GM21529 (cell line): ENCODE results near the gene MIGA2.

Experiments used
- ATAC-seq: cut with Tn5 transposase; IDR thresholded peaks from one replicate; pipeline ENCODE4 v1.9.1; 2021; ENCODE audit not compliant: unreplicated experiment

MIGA2 gene

DNA sequence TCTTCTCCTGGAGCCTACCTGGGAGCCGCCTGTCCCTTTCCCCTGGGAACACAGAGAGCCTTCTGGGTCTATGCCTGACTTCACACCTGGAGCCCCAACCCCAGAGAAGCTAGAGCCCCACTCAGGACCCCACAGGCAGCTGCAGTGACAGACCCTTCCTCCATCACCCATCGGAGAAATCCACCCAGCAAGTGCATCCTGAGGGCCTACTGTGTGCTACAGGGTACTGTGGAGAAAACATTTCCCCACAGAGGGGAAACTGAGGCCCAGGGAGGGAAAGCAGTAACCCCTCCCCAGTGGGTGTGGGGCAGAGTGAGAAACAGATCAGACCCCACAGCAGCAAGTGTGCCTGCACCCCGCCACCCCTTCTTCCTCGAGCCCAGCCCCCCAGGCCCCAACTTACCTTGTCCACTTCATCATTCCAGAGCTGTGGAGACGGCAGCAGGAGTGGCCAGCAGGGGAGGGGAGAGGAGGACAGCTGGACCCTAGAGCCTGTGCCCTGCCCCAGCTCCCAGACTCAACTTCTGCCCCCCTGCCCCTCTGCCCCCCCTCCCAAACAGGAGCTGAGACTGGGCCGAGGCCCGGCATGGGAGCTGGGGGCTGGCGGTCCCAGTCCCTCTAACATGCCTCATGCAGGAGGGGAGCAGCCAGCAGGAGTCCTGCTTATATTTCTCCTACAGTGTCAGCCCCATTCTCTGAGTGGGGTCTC, 26.0 kb upstream of the MIGA2 start:
- ATAC-seq, result no peak

DNA sequence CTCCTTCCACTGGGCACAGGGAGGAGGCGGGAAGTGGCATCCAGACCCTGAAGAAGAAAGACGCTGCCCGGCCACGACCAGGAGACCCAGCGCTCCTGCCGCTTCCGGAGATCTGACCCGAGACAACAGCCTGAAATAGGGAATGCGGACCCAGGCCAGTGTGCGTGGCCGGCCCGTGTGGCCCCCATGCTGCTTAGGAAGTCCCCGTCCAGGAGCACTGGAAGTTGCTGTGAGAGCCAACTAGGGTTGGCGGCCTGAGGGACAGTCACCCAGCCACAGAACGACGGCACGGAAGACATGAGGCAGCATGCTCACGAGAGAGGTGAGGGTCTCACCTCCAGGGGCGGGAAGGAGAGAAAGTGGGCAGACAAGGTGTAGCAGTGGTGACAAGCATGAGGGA, 25.3 kb upstream of the MIGA2 start:
- no peak for ATAC-seq

DNA sequence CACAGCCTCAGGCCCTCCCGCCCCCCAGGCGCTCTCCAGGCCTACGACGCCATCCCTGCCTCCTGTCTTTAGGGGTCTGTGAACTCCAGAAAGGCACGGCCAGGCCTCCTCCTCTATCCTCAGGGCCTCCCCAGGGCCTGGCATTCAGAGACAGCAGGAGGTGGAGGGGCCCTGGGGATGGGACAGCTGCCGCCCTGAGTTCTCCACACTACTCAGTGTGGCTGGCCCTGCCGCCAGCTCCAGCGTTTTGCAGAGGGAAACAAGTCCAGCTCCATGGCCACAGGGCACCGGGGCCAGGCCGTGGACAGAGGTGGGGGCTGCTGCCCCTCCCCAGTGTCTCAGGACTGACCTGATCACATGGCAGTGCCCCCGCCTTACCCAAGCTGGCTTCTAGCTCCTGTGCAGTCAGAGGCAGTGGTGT, 24.7 kb upstream of the MIGA2 start:
- no peak for ATAC-seq

DNA sequence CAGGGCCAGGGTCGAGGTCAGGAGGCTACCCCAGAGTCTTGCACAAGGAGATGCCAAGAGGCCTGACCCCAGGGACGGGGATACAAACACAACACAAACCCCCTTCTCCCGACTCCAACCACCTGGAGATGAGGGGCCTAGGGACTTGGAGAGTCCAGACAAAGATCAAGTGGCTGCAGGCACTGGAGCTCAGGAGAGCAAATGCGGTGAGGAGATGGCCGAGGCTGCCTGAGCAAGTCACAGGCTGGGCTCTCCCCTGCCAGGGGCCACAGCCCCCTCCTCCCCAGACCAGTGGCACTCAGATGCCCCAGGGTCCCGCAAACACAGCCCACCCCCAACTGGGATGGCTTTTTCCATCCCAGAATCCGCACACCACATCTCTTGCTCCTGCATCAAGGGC, 24.1 kb upstream of the MIGA2 start:
- no peak for ATAC-seq

DNA sequence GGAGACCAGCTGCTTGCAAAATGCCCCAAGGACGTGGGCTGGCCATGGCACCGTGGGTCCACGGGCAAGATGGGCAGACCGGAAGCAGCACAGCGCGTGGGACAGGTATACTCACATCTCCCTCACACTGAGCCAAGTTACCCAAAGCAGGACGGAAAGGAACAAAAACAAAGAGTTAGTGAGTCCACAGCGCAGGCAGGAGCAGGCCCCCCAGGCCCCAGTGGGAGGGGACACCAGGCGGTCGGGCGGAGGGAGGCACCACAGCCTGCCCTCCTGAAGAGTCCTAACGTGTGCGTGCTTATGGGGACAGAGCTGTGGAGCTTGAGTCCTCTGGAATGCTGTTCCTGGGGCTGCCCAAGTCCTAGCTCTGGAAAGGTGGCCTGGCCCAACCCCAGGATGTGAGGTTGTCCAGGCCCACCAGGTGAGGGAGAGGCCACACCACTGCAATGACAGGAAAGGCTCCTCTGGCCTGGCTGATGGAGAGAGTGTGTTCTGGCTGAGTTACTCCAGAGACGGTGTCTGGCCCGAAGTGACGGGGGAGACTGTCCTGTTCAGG, 23.5 kb upstream of the MIGA2 start:
- no peak for ATAC-seq

DNA sequence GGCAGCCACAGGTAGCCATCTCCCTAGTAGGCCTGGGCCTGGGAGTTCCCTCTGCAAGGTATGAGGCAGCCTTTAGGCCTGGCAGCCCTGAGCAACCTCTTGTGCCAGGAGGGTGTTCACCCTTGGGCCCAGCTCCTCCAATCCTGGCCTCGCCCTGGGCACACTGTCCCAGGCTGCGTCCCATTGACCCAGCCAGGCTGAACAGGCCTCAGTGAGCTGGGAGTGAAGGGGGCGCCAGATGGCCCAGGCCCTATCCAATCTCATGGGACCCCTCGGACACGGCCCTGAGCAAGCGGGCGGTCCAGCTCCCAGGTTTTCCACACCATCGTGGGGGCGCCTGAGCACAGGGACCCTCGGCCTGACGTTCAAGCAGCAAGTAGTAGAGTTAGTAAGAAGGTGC, 22.8 kb upstream of the MIGA2 start:
- ATAC-seq, result no peak

DNA sequence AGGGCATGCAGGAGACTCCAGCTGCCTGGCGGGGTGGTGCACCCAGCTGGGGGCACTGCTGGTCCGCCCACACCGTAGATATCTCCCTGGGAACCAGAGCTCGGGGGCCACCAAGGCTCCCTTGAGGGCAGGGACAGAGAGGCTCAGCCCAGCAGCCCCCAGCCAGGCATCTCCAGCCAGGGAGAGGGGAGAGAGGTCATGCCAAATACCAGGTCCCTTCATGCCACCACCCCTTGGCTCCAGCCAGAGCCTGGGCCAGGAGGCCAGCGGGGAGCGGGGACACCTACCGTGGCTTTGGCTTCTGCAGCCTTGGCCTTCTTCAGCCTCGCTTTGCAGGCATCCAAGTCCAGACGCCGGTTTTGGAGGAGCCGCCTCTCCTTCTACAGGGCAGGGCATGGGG, 22.3 kb upstream of the MIGA2 start:
- ATAC-seq, result no peak

DNA sequence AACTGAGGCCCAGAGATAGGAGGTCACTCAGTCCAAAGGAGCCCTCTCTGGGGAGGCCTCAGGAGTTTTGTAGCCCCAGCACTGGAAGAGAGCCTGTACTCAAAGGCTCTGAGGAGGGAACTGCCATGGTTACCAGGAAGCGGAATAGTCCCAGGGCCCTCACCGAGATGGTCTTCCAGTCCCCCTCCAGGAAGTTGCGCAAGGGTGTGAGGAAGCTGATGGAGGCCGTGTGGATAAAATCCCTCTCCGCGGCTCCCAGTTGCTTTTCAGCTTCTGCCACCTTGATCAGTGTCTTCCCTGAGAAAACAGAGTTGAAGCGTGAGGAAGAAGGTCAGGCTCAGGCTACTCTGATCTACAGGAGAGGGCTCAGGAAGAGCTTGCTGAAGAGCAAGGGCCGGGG, 21.8 kb upstream of the MIGA2 start:
- ATAC-seq, result no peak

DNA sequence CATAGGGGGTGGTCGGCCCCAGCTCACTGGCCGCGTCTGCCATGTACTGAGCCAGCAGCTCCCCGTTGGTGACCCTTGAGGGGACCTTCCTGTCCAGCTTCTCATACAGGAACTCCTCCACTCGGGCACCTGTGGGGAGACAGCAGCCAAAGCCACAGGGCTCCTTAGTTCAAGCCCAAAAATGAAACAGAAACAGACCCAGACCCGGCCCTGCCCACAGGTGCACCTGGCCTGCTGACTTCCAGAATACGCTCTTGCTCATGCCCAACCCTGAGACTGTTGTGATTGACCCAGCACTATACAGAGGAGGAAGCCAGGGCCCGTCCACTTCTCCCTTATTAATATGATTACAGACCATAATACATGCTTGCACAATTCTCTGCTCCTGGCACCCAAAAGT, 15.3 kb upstream of the MIGA2 start:
- peak; percentile 88 for ATAC-seq

DNA sequence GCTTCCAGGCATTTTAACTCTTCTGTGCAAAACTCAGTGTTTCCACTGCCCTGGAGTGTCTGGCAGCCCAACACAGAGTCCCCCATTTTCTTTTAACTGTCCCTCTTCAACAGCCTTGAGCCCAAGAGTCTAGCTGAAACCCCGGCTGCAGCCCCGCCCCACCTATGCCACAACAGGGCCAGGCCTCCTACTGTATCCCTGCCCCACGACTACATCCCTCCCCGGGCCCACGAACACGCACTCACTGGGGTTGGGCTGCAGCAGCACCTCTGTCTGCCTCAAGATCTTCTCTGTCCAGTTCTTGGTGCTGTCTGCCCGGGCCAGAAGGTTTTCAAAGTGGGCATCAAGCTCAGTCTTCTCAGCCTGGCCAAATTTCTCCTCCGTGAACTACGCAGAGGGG, 14.4 kb upstream of the MIGA2 start:
- ATAC-seq, result no peak

DNA sequence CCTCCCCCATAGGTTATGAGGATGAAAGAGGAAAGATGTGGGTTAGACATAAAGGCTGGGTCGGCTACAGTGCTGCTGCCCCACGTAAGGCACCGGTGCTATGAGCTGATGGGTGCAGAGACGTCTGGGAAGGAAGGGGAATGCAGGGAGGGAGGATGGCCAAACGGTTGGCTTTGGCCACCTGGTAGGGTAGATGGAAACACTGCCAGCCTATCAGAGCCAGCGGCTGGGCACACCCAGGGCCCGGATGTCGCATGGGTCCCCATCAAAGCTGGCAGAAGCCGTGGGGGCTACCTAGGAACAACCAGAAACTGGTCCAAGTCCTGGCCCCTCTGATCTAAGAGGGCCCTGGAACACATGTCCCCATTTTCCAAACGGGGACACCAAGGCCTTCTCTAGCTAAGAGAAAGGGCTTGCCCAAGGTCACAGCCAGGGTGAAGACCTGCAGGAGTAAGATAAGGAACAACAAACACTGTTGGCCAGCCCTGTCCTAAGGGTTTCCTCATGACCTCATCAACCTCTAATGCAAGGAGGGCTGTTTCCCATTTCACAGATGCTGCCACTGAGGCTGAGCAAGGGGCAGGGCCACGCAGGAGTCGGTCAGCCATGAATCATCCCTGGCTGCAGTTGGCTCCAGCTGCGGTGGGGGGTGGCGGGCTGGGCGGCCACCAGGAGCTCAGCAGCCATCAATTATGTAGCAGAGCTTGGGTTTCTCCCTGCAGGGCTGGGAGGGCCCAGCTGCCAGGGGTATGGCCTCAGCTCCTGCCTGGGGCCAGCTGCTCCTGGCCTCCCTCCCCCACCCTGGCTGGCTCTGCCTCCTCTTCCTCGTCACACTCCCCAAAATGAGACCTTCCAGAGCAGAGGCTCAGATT, 13.2 kb upstream of the MIGA2 start:
- no peak for ATAC-seq

DNA sequence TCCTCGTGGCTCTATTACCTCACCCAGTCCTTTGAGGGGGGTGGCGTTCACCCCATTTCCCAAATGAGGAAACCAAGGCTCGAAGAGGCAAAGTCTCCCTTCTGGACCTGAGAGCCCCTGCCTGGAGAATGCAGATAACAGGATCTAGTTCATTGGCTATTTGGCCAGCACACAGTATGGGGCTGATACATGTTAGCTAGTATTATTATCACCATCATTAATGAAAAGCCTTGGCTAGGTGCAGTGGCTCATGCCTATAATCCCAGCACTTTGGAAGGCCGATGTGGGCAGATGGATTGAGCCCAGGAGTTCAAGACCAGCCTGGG, 12.6 kb upstream of the MIGA2 start:
- ATAC-seq, result no peak

DNA sequence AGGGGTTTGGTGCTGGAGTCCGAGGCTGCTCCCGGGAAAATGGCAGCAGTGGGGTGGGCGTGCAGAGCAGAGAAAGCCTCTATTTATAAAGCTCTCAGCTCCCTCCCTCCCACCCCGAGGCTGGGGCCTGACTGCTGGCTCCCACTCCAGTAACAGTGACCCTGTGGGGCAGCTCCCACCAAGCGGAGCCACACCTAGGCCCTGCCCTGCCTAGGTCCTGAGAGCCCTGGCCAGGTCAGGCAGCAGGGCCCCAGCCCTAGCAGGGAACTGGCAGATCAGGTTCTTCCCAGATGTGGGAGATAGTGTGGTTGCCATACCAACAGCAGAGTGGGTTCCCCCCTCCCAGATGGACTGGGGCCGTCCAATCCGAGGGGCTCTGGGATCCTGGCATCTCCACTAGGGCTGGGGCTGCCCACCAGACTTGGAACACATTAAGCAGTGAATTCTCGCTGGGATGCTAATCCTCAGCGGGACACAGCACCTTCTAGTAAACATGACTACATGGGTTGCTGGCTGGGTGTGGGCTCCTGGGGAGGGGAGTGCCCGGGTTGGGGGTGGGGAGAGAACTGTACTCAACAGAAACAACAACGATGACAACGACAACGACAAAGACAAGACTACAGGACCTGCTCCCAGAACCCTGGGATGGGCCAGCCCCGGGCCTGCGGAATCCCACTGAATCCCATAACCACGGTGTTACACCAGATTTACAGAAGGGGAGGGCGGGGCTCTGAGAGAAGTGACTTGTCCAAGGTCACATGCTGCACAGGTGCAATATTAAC, 9.8 kb upstream of the MIGA2 start:
- ATAC-seq, result no peak

DNA sequence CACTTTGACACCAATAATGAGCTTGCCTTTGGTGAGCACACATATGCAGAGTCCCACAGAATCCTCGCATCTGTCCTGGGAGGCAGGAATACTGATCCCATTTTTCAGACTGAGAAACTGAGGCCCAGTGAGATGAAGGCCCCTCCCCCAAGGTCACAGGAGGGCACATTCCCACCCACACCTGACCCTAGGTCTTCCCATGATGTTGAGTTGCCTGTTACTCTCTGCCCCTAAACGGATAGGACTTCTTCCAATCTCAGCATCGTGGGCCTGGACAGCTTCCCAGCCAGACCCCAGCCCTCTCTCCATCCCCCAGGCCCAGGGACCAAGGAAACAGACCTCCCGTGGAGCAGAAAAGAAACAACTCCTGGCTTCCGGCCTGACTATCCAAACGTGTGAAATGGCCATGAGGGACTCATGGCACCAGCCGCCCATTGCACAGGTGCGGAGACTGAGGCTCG, 9.2 kb upstream of the MIGA2 start:
- ATAC-seq, result peak; percentile 12

DNA sequence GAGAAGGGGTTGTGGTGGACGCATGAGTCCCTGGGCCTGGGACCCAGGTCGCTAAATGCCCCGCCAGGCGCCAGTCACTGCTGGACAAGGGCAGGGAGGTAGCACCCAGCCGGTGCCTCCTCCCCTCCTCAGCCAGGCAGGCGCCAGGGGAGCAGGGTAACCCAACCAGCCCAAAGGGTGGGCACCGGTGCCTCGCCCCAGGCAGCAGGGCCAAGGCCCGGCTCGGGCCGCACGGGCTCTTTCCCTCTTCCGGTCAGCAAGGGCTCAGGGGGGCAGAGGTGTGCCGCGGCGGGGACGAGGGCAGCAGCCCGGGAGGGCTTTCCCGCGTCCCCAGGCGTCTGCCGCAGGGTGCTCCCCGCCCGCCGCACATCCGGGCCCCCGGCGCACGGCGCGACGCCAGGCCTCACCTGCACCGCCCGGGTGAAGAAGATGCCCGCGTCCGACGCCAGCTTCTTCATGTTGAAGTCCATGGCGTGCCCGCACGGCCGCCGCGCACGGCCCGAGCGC, 8.7 kb upstream of the MIGA2 start:
- ATAC-seq, result peak; percentile 37

DNA sequence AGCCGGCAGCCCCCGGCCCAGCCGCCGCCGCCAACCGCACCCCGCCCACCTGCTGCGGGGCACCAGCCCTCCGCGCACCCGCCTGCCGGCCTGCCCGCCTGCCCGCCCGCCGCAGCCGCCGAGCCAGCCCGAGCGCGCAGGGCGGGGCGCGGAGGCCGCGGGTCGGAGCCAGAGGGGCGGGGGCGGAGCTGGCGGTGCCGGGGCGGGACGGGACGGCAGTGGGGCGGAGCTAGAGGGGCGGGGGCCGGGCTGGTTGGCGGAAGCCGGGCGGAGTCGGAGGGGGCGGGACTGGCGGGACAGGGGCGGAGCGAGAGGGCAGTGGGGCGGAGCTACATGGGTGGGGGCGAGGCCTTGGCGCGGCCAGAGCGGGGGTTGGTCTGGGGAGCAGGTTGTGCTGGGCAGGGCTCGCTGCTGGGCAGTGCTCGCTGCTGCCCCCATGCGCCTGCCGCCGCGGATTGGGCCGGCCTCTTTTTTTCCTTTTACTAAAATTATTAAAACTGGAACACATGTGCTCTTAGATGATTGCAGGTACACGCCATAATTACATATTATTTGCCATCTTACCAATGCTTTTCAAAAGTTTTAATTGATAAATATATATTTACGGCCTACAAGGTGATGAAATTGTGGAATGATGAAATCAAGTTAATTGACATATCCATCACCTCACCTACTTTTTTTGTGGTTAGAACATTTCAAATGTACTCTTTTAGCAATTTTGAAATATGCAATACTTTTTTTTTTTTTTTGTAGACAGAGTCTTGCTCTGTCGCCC, 8.0 kb upstream of the MIGA2 start, which contains the start of gene SH3GLB2:
Gene SH3GLB2 (minus strand): TSS at position 140 of the 775 bp plus-strand sequence. CDS start 177 bp downstream, outside the sequence.
- peak; percentile 72 for ATAC-seq

DNA sequence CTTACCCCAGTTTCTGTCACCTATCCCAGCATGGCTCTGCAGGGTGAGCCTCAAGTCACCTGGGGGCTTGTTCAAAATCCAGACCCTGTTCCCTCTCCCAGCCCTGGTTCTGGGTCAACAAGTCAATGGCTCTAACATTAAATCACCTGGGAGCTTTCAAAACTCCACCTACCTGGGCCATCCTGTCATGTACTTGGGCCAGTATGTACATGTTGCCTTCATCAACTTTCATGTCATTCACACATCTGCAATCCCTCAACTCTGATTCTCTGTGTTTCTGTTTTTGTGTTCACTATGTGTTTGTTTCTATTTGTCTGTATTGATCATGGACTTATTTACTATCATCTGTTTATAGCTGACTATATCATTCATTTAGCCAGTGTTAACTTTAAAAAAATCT, 6.2 kb upstream of the MIGA2 start:
- no peak for ATAC-seq

DNA sequence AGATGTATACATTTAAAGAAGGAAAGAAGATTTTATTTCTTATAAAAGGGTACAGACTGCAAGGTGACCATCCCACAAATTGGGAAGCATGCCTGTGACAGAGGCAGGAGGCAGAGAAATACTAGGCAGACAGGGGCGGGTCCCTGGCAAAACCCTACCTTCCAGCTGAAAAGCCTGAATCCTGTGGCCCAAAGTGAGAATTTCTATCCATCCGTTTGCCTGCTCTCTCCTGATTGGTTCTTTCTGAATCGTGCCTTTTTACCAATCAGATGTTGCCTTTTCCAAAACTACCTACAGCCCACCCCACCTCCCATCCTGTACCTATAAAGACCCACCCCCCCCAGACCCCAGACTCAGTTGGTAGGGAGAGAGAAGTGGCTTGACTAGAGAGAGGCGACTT, 4.9 kb upstream of the MIGA2 start:
- ATAC-seq, result no peak

DNA sequence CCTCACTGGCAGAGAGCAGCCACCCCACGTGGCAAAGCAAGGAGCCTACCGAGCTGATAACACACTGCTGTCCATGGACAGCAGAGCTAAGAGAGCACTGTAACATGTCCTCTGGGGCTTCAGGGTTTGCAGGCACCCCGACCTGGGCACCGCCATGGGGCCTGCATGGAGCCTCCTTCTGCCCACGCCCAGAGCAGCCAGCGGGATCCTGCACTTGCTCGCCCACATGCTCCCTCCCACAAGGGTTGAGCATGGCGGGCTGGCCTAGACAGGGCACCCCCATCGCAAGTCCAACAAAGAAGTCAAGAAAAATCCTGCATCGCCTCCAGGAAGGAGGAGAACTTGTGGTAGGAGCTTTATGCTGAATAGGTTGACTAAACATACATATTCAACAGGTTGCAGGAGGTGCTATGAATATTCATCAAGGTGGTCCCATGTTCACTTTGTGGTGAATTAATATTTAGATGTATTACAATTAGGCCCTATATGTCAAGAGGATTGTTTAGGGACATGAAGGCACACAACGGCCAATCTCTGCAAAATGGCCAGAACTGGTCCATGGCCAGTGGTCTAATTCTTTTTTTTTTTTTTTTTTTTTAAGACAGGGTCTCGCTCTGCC, 3.8 kb upstream of the MIGA2 start:
- no peak for ATAC-seq

DNA sequence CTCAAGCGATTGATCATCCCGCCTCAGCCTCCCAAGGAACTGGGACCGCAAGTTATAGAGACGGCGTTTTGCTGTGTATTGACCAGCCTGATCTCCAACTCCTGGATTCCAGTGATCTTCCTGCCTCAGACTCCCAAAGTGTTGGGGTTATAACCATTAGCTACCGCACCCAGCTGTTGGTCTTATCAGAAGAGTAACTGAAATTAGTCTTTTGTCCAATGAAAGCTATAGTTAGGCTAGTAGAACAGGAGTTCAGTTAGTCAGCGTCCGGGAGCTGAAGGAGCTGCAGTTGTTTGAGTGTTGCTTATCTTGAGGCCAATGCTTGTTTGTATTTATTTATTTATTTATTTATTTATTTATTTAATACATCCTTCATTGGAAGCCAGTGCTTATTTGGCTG, 3.2 kb upstream of the MIGA2 start:
- no peak for ATAC-seq
